Activated CD4-positive, CD25-positive, alpha-beta regulatory T cell (primary cell): ENCODE data around the gene FHOD1.
A peak's percentile ranks its signal among the peaks of the same experiment; 100 is the strongest.

Experiments
- DNase-seq, 4 experiments: peaks; one replicate each; lab custom pipeline; 2025; lab: John Stamatoyannopoulos, UW

FHOD1 gene

GRCh38 chr16:67247192-67248072, at the start of gene FHOD1:
Gene FHOD1, minus strand, starts transcription at chr16:67247481. Its CDS starts 71 bp downstream, at chr16:67247410.
- peak; percentile 86 to 98 (median 94) for DNase-seq

- no peak for DNase-seq
Observed at GRCh38 chr16:67296420-67296819, 49.1 kb upstream of the FHOD1 start.

GRCh38 chr16:67294938-67295361, 47.7 kb upstream of the FHOD1 start:
- no peak for DNase-seq

- DNase-seq, result no peak
Observed at GRCh38 chr16:67294171-67294757, 47.0 kb upstream of the FHOD1 start.

DNA sequence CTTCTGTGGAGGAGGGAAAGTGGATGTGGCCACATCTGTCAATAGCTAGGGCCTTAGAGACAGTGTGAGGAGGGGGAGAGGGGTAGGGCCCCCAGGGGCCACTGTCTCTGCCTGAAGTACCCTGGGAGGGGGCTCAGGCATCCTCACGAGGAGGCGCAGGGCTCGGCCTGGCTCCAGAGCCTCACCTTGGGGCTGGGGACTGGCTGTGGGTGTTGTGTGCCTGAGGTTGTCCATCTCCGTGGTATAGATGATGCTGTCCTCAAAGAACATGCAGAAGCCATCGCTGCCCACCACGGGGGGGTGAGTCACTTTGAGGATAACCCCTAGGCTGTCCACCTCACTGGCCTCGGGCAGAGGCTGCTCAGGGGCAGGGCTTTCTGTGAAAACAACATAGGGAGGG, 44.2 kb upstream of the FHOD1 start:
- DNase-seq, result no peak

- DNase-seq, result no peak
Observed at GRCh38 chr16:67287960-67288359, 40.7 kb upstream of the FHOD1 start.

GRCh38 chr16:67286441-67287235, 39.4 kb upstream of the FHOD1 start:
- DNase-seq, result no peak

- no peak for DNase-seq
Observed at GRCh38 chr16:67284699-67285646, 37.7 kb upstream of the FHOD1 start.

- no peak for DNase-seq
Observed at GRCh38 chr16:67283826-67284555, 36.7 kb upstream of the FHOD1 start.

GRCh38 chr16:67283039-67283825, 36.0 kb upstream of the FHOD1 start:
- no peak for DNase-seq

DNA sequence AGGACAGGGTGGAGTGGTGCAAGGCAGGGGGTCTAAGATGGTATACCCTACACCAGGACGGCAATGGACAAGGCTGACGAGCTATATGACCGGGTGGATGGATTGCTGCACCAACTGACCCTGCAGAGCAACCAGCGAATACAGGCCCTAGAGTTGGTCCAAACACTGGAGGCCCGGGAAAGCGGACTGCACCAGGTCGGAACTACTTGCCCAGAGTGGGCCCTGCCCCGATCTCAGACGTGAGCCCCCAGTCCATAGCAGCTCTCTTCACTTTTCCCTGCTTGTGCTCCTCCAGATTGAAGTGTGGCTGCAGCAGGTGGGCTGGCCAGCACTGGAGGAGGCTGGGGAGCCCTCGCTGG, 35.1 kb upstream of the FHOD1 start:
- DNase-seq, result no peak

DNA sequence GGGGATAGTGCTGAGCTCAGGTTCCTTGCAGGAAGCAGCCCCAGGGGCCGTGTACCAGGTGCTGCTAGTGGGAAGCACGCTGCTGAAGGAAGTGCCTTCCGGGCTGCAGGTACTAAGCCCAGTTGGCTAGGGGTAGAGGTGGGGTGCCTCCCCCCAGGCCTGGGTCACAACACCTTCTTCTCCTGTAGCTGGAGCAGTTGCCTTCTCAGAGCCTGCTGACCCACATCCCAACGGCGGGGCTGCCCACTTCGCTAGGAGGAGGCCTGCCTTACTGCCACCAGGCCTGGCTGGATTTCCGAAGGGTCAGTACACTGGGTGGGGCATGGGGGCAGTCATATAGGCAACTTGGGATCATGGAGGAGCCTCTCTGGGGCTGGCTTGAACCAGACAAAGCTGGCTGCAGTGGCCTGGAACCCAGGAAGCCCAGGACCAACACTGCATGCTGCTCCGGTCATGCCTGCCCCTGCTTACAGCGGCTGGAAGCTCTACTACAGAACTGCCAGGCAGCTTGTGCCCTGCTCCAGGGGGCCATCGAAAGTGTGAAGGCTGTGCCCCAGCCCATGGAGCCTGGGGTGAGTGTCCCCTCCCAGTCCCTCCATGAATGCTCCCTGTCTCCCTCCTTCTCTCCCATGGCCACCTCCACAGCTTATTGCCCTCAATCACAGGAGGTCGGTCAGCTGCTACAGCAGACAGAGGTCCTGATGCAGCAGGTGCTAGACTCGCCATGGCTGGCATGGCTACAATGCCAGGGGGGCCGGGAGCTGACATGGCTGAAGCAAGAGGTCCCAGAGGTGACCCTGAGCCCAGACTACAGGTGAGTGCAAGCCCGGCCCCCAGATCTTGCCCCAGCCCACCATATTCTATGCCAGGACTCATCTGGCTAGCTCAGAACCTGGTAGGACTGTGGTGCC, 34.5 kb upstream of the FHOD1 start:
- no peak for DNase-seq

DNA sequence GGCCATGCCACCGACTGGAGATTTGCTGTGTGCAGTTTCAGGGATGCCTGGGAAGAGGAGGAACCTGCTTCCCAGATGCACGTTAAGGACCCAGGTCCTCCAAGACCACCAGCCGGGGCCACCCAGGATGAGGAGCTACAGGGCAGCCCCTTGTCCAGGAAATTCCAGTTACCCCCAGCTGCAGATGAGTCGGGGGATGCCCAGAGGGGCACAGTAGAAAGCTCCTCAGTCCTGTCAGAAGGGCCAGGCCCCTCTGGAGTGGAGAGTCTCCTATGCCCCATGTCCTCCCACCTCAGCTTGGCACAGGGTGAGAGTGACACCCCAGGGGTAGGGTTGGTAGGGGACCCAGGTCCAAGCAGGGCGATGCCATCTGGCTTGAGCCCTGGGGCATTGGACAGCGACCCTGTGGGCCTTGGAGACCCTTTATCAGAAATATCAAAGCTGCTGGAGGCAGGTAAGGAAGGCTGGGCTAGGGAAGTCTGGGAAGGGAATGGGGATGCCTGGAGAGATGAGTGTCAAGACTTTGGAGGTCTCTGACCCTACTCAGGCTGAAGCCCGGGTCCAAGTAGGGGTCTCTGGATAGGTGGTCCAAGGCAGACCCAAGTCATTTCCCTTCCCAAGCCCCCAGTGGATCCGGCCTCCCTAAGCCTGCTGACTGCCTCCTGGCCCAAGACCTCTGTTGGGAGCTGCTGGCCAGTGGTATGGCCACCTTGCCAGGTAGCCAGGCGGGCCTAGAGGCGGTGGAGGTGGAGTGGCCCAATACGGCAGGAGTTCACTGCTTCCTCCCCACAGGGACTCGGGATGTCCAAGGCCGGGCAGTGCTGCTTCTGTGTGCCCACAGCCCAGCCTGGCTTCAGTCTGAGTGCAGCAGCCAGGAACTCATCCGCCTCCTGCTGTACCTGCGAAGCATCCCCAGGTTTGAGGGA, 33.1 kb upstream of the FHOD1 start:
- DNase-seq, result no peak

- DNase-seq, result peak; percentile 58 to 69 (median 65)
Observed at GRCh38 chr16:67279296-67280089, 32.2 kb upstream of the FHOD1 start, which contains the start of gene PLEKHG4. Gene PLEKHG4, plus strand, starts transcription at chr16:67279532. Its CDS starts 513 bp downstream, at chr16:67280045.

DNA sequence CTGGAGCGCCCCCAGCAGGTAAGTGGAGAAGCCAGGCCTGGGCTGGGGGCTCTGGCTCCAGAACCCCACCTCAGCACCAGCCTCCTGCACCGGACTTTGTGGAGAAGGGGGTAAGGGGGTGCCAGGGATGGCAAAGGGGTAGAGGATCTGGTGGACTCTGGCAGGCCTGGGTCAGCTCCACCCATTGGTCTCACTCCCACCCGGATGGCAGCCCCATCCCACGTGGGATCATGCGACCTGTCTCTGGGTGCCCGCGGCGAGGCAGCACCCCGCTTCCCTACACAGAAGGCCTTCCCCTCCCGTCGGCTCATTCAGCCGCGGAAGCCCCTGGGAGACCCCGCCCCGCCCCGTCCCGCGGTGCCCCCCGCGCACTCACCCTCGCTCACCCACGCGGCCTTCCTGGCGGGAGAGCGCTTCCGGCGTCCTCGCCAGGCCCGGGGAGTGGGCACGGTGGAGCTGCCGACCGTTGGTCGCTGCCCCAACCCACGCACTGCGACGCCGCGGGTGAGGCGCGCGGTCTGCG, 31.6 kb upstream of the FHOD1 start:
- peak in 2 of 4 experiments; percentile 40 to 42 for DNase-seq

DNA sequence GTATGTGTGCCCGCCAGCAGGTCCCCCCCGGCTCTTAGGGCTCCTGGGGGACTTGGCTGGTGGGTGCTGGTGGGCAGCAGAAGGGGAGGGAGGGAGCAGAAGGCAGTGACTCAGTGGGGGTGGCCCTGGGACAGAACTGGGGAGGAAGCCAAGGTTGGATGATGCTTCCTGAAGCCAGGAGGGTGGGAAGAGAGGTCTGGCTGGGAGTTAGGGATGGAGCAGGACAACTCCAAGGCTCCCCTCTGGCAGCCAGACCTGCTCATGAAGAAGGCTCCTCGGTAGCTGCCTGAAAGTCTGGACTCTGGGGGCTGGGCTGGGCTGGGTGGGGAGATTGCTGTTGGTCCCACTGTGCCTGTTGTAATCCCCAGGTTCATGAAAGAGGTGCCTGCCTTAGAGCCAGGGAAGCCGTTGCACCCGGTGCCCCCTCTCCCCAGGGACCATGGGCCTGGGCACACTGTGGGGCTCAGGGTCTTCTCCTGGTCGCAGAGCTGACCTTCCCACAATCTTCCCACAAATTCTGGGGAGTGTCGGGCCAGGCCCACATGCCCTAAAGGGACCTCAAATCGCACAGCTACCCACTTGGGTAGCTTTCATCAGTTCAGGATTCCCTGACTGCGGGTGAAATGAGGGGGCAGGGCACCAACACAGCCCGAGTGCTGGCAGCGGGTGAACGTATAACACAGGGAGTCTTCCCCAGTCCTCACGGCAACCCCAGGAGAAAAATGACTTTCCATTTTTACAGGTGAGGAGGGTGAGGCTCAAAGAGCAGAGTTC, 30.9 kb upstream of the FHOD1 start:
- no peak for DNase-seq
